K562 (cell line): Measurements from ENCODE around the gene PSMD1.

Experiments used
- HDGF ChIP-seq: fragments of 450-650 bp; IDR thresholded peaks from 2 replicates; pipeline ENCODE4 v1.6.1; 2016
- NFE2 ChIP-seq: IDR thresholded peaks from 2 replicates; pipeline ENCODE4 v1.6.1; 2014; ENCODE audit warnings: antibody characterized with exemption, low read depth
- SFPQ ChIP-seq: fragments of 200-400 bp; formaldehyde crosslinking; IDR thresholded peaks from 2 replicates; pipeline ENCODE4 v1.6.1; 2017; ENCODE audit warnings: mild to moderate bottlenecking, low read depth, low read length, moderate library complexity
- TAF1 ChIP-seq: IDR thresholded peaks from 2 replicates; pipeline ENCODE4 v1.6.1; 2011; ENCODE audit warnings: mild to moderate bottlenecking, low read length, moderate library complexity; ENCODE audit not compliant: insufficient read depth, control insufficient read depth, severe bottlenecking; ENCODE audit errors: extremely low read depth
- TSHZ1 ChIP-seq: fragments of 250-450 bp; sonication (Bioruptor Pico); IDR thresholded peaks from 2 replicates; pipeline ENCODE4 v1.4.0; 2020; ENCODE audit warnings: mild to moderate bottlenecking, moderate library complexity
- ZBTB33 ChIP-seq: sonication (generic); formaldehyde crosslinking; IDR thresholded peaks from 2 replicates; pipeline ENCODE4 v1.8.1; 2023; ENCODE audit warnings: mild to moderate bottlenecking, missing genetic modification reagents
- ZNF707 ChIP-seq: fragments of 250-450 bp; sonication (Bioruptor Pico); conservative IDR thresholded peaks from 2 replicates; pipeline ENCODE4 v1.8.0; 2022; ENCODE audit warnings: inconsistent platforms, mild to moderate bottlenecking, moderate library complexity

GRCh38 chr2:231093933-231094332 lies 37.3 kb downstream of the PSMD1 start:
- TF ChIP-seq TSHZ1 (no peak), NFE2 (no peak), ZBTB33 (no peak), HDGF (no peak), SFPQ (no peak), ZNF707 (CRISPR knock-in tag) (no peak), TAF1 (no peak)
